Right ventricle myocardium superior (tissue), 1 donor: Measurements from ENCODE around the gene ZNF26. TPM values are rescaled to one million over a fixed set of nuclear protein-coding genes. Genes with fewer than 3 reads are reported as not detected.
"Not testable (repeated sequence)": the region's sequence is repeated elsewhere in the genome, so short reads cannot be mapped to it uniquely, and the experiment has no call there.

Experiments used
- ATAC-seq: fragments of 200-7000 bp; cut with Tn5 transposase; one replicate; pipeline ENCODE4 v1.9.1; 2020; ENCODE audit warnings: mild to moderate bottlenecking; ENCODE audit not compliant: poor library complexity
- DNase-seq: peaks from one replicate; pipeline ENCODE4 v3.0.0-alpha.2; 2020
- intact Hi-C: fragments of 100-400 bp; cut with DNase I; formaldehyde crosslinking; loops from one replicate; pipeline ENCODE4 v1.11.2; 2022
- long read RNA-seq: library from polyadenylated mRNA; unstranded; transcript quantifications from one replicate; pipeline ENCODE4 v2.0.0, GENCODE V29; 2021
- total RNA-seq: library from RNA; stranded (reverse); fragmentation: NEBNext Ultra II Directional; extraction: Animal tissue kit (Norgen Biotek cat#: 25700); gene quantifications from one replicate; pipeline ENCODE4 v1.2.1, GENCODE V29; 2021
- donor health status: DM: no; HTN: yes; CAD: no; lungs with severe emphysema.

ZNF26 gene, protein sequence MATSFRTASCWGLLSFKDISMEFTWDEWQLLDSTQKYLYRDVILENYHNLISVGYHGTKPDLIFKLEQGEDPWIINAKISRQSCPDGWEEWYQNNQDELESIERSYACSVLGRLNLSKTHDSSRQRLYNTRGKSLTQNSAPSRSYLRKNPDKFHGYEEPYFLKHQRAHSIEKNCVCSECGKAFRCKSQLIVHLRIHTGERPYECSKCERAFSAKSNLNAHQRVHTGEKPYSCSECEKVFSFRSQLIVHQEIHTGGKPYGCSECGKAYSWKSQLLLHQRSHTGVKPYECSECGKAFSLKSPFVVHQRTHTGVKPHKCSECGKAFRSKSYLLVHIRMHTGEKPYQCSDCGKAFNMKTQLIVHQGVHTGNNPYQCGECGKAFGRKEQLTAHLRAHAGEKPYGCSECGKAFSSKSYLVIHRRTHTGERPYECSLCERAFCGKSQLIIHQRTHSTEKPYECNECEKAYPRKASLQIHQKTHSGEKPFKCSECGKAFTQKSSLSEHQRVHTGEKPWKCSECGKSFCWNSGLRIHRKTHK
- total RNA-seq: 2.6 TPM
- long read RNA-seq, full-length matches to known transcripts: 4 of 5 reads
- long read RNA-seq, partial matches to known transcripts: 0 of 5 reads
- long read RNA-seq, other reads (novel, unspliced or antisense): 1 of 5 reads

DNA sequence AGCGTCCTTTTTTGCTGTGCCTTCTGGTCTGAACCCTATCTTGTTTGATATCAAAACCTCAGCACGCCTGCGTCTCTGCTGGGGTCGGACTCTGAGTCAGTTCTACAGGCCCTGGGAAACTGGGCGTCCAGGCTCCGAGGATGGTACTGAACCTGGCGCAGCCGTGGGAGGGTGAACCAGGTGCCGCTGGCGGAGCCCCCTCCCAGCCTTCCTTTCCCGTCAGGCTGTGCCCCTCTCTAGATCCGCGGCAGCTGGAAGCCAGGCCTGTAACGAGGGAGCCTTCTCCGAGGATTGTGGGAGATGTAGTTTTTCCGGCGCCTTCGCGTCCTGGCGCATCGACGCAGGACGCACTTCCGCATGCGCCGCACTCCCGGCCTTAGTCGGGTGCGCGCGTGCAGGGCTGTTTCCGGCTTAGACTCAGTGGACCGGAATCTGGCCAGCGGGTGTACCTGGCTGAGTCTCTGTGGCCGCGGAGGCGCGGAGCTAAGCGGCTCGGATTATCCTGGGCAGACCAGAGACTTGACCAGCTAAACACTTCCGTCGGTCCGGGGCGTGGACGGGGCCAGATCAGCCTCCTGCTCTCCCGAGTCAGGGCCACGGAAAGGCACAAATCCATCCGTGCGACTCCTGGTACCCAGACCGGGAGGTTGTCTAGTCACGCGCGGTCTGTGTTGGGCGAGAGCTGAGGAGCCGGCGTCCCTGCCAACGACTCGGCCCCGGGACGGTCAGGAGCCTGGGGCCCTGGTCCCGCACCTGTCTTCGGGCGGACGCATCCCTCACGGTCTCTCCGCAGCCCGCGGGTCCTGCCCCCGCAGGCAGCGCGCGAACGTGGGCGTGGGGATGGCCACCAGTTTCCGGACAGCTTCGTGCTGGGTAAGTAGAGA lies at the start of gene ZNF26:
Gene ZNF26 (plus strand): TSS at position 367 of the 884 bp plus-strand sequence. CDS start 474 bp downstream, at position 841.
- intact Hi-C loops: no loop called here
- ATAC-seq (peak; percentile 100), DNase-seq (peak; percentile 95)

- DNase-seq, intact Hi-C loops, ATAC-seq: not testable (repeated sequence)
Observed at GRCh38 chr12:132936921-132937320, 49.2 kb upstream of the ZNF26 start.

DNA sequence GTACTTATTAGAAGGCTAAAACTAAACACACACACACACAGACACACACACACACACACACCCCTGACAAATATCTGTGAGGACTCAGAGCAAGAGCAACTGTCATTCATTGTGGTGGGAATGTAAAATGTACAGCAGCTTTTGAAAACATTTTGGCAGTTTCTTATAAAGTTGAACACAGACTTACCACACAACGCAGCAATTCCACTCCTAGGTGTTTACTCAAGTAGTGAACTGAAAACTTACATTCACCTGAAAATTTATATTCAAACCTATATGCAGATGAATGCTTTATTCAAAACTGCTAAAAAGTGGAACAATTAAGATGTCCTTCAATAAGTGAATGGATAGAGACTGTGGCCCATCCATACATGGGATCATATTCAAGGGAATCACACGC lies 48.7 kb upstream of the ZNF26 start:
- DNase-seq (no peak), ATAC-seq (no peak)
- intact Hi-C loops: no loop called here

DNA sequence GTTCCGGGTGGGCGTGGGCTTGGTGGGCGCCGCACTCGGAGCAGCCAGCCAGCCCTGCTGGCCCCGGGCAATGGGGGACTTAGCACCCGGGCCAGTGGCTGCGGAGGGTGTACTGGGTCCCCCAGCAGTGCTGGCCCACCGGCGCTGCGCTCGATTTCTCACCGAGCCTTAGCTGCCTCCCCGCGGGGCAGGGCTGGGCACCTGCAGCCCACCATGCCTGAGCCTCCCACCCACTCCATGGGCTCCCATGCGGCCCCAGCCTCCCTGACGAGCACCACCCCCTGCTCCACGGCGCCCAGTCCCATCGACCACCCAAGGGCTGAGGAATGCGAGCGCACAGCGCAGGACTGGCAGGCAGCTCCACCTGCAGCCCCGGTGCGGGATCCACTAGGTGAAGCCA lies 47.4 kb upstream of the ZNF26 start:
- DNase-seq, ATAC-seq, intact Hi-C loops: not testable (repeated sequence)

DNA sequence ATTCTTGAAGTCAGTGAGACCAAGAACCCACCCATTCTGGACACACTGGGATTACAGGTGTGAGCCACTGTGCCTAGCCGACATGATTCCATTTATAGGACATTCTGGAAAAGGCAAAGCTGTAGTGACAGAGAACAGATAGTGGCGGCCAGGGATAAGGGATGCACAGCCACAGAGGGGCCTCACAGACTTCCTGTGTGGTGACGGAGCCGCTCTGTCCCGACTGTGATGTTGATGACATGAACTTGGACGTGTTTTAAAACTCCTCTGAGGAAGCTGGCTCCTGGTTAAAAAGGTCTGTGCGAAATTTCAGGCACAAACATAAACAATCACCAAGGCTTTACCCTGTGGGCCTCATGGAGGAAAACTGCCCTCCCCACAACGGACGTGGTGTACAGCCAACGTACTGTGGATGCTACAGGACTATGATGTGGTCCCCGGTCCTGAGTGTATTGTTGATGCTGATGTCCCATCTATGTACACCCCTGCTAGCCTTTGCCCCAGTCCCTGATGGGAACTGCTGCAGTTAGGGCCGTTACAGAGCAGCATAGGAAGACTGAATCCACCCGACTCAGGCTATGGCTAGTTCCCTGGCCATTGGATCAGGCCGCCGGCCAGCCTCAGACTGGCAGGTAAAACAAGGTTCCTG lies 46.0 kb upstream of the ZNF26 start:
- intact Hi-C loops: no loop called here
- DNase-seq (no peak), ATAC-seq (no peak)

GRCh38 chr12:132941336-132941954 lies 44.7 kb upstream of the ZNF26 start:
- intact Hi-C loops: no loop called here
- no peak for ATAC-seq
- no peak for DNase-seq

DNA sequence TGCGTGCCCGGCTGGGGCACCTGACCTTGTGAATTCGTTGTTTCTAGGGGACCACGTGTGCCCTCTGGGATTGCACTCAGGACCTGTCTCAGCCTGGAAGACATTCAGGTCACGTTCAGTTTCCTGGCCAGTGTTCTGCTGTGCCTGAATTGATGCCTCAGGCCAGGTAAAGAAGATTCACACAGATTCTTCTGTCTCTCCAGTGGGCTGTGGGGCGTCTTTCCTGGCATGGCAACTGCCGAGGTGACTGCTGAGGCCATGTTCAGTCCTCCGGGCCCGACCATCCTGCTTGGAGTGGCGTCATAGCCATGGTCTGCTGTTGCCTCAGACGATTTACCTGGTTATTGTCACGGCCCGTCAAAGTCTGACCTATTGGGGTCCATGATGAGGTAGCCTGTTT lies 43.6 kb upstream of the ZNF26 start:
- no peak for ATAC-seq
- intact Hi-C loops: no loop called here
- DNase-seq: no peak

DNA sequence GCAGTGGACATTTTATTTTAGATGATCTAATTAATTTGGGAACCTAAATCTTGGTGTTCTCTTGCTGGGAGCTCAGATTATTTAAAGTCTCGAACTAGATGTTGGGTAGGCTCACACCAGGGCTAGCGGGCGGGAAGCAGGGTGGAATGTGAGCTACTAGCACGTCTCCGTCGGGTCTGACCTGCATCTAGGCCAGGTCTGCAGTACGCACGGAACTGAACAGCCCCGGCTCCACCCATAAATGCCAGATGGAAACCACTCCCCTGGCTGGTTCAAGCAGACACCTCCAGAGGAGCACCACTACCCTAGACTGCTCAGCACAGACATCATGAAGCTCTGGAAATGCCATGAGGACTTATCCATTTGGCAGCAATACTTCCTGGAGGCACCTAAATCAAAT lies 40.4 kb upstream of the ZNF26 start:
- DNase-seq (no peak), ATAC-seq (no peak)
- intact Hi-C loops: no loop called here

DNA sequence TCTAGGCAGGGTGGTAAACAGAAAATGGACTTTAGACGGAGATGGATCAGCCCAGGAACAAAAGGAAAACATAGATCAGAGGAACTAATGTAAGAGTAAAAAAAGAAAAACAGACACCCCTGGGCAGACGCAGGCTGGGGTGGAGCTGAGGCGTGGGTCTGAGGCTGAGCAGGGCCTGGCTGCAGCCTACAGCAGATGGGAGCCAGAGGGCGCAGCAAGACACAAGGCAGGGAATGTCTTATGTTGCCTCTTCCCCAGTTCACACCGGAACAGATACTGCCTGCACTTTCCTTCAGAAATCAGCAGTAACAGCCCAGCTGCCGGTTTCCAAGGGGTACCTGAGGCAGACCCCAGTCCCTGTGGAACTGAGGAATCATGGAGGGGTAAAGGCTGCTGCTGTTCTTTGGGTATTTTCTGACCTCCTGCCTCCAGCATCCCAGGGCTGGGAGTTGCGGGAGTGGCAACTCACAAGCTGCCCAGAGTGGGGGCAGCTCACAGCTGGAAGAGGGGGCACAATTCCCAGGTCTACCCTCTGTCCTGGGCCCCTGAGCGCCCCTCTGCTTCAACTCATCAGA lies 39.8 kb upstream of the ZNF26 start:
- no peak for DNase-seq
- intact Hi-C loops: no loop called here
- ATAC-seq: no peak

DNA sequence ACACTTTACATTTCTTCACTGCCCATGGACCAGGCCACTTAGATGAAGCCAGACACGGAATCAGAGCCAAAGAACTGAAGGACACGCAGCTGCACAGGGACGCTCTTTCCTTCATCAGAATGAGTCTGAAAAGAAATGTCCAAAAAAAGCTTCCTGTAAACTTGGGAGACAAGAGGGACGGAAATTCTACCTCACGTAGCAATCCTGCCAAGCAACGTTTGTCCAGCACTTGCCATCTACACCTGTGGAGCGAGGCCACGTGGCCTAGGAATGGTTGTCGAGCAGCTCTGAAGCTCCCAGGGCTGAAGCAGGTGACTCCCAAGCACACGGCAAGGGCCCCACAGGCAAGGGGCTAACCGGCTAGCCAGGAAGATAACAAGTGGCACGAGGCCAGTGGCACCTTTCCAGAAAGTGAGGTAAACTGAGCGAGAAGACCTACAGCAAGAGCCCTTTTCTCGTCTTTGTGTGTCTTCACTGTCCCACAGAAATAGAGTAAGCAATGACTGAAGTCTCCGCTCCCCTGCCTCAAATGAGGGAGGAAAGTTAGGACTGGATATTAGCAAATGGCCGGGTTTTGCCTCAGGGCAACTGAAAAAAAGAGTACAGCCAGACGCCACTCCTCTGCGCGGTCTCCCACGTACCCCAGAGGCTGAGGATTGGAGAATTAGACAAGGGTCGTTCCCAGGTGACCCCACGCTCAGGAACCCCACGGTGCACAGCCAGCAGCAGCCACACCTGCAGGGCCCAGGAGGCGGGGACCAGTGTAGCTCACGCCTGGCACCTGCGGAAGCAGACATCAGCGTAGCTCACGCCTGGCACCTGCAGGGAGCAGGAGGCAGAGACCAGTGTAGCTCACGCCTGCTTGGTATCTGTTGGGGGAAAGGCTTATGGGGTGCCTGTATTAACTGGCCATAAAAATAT lies 37.8 kb upstream of the ZNF26 start:
- DNase-seq (no peak), ATAC-seq (no peak)
- intact Hi-C loops: no loop called here

- DNase-seq (no peak), ATAC-seq (no peak)
- intact Hi-C loops: no loop called here
Observed at GRCh38 chr12:132949936-132950837, 36.0 kb upstream of the ZNF26 start.

DNA sequence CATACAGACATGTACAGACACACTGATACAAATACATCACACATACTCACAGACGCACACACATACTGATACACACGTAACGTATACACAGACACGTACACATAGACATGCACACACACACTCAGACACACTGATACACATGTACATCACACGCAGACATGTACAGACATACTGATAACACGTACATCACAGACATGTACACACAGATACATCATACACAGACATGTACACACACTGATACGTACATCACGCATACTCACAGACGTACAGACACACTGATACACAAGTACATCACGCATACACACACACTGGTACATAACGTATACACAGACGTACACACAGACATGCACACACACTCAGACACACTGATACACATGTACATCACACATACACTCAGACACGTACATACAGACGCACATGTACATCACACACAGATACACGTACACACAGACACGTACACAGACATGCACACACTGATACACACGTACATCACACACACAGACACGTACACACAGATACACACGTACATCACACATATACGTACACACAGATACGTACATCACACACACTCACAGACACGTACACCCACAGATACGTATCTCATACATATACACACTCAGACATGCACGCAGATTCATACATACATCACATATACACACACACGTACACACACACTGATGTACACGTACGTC lies 35.2 kb upstream of the ZNF26 start:
- intact Hi-C loops: no loop called here
- no peak for ATAC-seq

DNA sequence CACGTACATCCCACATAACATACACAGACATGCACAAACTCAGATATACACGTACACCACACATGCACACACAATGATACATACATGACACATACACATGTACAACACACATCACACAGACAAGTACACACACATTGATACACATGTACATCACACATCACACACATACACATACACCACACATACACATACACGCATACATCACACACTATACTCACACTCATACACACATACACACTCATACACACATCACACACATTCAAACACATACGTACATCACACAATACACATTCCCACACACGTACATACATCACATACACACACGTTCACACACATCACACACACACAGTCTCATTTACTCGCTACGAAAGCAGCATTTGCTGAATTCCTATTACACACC lies 34.5 kb upstream of the ZNF26 start:
- DNase-seq (no peak), ATAC-seq (no peak)
- intact Hi-C loops: no loop called here

More for the DNA sequence above, 35.2 kb upstream of the ZNF26 start:
- DNase-seq: no peak

DNA sequence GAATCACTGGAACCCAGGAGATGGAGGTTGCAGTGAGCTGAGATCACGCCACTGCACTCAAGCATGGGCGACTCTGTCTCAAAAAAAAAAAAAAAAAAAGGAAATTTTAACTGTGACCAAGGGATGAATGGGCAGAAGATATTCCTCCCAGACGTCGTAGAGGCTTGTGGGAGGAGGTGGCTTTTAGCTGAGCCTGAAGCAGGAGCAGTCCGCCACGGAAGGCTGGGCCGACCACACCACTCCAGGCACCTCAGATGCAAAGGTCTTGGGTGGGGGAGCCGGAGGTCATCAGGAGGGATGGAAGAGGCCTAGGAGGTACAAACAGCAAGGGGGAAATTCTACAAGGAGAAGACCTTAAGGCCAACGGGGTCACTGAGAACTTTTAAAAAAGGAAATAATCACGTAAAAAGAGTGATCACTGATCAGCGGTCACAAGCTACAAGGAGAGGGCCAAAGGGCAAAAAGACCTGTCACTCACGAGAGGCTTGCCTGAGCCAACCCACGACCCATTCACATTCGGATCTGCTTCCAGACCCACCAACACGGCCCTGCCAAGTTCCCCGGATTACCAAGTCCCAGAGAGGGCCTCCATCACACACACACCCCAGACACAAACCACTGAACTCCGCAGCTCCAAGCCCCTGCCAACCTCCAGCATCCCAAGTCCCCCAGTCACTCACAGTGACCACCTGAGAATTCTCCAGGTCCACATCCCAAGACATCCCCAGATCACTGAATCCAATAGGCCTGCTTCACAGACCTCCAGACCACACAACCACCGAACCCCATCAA lies 33.6 kb upstream of the ZNF26 start:
- DNase-seq (no peak), ATAC-seq (no peak)
- intact Hi-C loops: no loop called here

GRCh38 chr12:132953163-132953425 lies 33.1 kb upstream of the ZNF26 start:
- intact Hi-C loops: no loop called here
- DNase-seq (no peak), ATAC-seq (no peak)
